Keratinocyte (primary cell): ENCODE results near the gene EHBP1.

ENCODE experiments used
- CTCF ChIP-seq, 3 experiments: IDR thresholded peaks in 1 of 3; conservative IDR thresholded peaks in 1 of 3; optimal IDR thresholded peaks in 1 of 3; 2 replicates in 2 of 3; 3 replicates in 1 of 3; pipeline versions ENCODE3 to v1.5.1; 2011; ENCODE audit warnings: low read length in 3 of 3, mild to moderate bottlenecking in 3 of 3, moderate library complexity in 2 of 3, control low read depth in 1 of 3, inconsistent platforms in 1 of 3; ENCODE audit not compliant: insufficient read depth in 2 of 3; ENCODE audit errors: extremely low read depth in 1 of 3
- EZH2 ChIP-seq: IDR thresholded peaks from one replicate; pipeline ENCODE4 v1.6.1; 2012; ENCODE audit warnings: inconsistent platforms, mild to moderate bottlenecking, low read length, moderate library complexity

GRCh38 chr2:63046552-63046951 lies 341.0 kb downstream of the EHBP1 start:
- peak in 1 of 3 experiments; percentile 10 for TF ChIP-seq CTCF (optimal IDR thresholded peaks at IDR 0.05 in 1 of 3, IDR thresholded peaks at IDR 0.05 in 1 of 3, conservative IDR thresholded peaks at IDR 0.05 in 1 of 3; ENCODE audit: extremely low read depth in 1 of 3, insufficient read depth in 2 of 3, low read length in 3 of 3)
- TF ChIP-seq EZH2: no peak
